IMR-90 (cell line): Measurements from ENCODE around the gene GALNT9.

Source experiments
- BHLHE40 ChIP-seq: fragments of 150-350 bp; IDR thresholded peaks from 2 replicates; pipeline ENCODE4 v1.6.1; 2016; ENCODE audit warnings: mild to moderate bottlenecking, low read depth, low read length
- CEBPB ChIP-seq: IDR thresholded peaks from 2 replicates; pipeline ENCODE4 v1.6.1; 2012; ENCODE audit warnings: low read depth, low read length, improper control_type of control experiment
- NFE2L2 ChIP-seq: fragments of 150-350 bp; IDR thresholded peaks from 2 replicates; pipeline ENCODE4 v1.6.1; 2016; ENCODE audit warnings: low read depth, mild to moderate bottlenecking, low read length
- POLR2A ChIP-seq: IDR thresholded peaks from 2 replicates; pipeline ENCODE4 v1.6.1; 2012; ENCODE audit warnings: mild to moderate bottlenecking, low read depth, low read length
- RAD21 ChIP-seq: IDR thresholded peaks from 2 replicates; pipeline ENCODE4 v1.6.1; 2012; ENCODE audit warnings: low read length, improper control_type of control experiment
- RFX5 ChIP-seq: IDR thresholded peaks from 2 replicates; pipeline ENCODE4 v1.8.0; 2012; ENCODE audit warnings: low read depth, mild to moderate bottlenecking, low read length, moderate library complexity
- SMC3 ChIP-seq: fragments of 150-350 bp; IDR thresholded peaks from 2 replicates; pipeline ENCODE4 v1.6.1; 2016; ENCODE audit warnings: low read depth, mild to moderate bottlenecking, antibody characterized with exemption, low read length, moderate library complexity
- TF ChIP-seq, protein P1 (sequence below): conservative IDR thresholded peaks from 2 replicates; pipeline ENCODE4 v1.5.1; 2012; ENCODE audit warnings: mild to moderate bottlenecking, low read depth, low read length, improper control_type of control experiment

DNA sequence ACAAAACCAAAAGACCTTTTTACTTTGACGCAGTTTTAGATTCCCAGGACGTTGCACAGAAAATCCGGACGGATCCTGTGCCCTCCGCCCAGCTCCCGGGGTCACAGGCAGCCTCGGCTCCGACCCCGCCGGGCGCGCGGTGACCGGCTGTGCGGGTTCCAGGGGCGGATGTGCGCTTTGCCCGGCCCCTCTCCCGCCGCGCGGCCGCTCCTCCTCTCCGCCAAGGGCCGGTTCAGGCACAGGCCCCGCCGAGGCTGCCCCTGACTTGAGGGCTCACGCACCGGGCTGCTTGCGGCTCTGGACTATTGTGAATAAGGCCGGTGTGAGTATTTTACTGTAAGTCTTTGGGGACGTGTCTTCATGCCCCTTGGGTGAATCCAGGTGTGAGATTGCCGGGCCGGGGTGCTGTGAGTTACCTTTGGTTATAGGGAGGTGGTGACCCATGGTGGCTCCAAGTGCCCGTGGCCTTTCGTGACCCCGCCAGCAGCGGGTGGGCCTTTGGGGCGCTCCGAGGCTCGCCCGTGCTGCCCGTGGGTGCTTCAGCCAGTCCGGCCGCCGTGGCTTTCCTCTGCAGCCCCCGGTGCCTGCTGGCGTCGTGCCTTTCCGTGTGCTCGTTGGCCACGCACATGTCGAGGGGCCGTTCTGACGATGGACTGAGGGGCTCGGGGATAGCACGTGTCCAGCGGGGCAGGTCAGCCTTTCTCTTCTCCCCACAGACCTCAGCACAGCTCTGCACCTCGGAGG, 139.2 kb downstream of the GALNT9 start:
- TF ChIP-seq, protein P1, sequence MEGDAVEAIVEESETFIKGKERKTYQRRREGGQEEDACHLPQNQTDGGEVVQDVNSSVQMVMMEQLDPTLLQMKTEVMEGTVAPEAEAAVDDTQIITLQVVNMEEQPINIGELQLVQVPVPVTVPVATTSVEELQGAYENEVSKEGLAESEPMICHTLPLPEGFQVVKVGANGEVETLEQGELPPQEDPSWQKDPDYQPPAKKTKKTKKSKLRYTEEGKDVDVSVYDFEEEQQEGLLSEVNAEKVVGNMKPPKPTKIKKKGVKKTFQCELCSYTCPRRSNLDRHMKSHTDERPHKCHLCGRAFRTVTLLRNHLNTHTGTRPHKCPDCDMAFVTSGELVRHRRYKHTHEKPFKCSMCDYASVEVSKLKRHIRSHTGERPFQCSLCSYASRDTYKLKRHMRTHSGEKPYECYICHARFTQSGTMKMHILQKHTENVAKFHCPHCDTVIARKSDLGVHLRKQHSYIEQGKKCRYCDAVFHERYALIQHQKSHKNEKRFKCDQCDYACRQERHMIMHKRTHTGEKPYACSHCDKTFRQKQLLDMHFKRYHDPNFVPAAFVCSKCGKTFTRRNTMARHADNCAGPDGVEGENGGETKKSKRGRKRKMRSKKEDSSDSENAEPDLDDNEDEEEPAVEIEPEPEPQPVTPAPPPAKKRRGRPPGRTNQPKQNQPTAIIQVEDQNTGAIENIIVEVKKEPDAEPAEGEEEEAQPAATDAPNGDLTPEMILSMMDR = no peak
- no peak for TF ChIP-seq SMC3
- no peak for TF ChIP-seq POLR2A
- TF ChIP-seq CEBPB = no peak
- no peak for TF ChIP-seq BHLHE40
- no peak for TF ChIP-seq RAD21
- no peak for TF ChIP-seq NFE2L2
- no peak for TF ChIP-seq RFX5
